Stimulated activated CD4-positive, alpha-beta T cell treated with anti-CD3 and anti-CD28 coated beads, Interleukin-4, amount 100 ng/mL, for 48 hours (primary cell): Measurements from ENCODE around the gene TMEM72.

Experiments
- DNase-seq, 2 donors: peaks; one replicate each; pipeline ENCODE4 v3.0.0-alpha.2; 2020; ENCODE audit warnings: low read depth in 2 of 2

TMEM72 gene

DNA sequence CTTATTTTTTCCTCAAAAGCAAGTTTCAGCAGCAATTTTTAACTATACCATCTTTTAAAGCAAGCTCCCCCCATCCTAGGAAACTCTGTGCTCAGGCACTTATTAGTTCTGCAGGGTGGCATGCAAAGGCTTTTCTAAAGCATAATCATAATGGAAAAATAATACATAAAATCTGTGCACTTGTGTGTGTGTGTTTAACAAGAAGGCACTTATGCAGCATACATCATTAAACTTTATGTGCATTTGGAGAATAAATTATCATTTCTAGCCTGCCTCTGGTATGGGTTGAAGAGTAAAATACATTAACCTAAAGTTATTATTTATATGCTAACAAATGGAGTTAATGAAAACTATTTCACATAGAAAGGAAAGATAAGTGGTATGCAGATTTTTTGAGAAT lies 42.9 kb downstream of the TMEM72 start:
- no peak for DNase-seq

DNA sequence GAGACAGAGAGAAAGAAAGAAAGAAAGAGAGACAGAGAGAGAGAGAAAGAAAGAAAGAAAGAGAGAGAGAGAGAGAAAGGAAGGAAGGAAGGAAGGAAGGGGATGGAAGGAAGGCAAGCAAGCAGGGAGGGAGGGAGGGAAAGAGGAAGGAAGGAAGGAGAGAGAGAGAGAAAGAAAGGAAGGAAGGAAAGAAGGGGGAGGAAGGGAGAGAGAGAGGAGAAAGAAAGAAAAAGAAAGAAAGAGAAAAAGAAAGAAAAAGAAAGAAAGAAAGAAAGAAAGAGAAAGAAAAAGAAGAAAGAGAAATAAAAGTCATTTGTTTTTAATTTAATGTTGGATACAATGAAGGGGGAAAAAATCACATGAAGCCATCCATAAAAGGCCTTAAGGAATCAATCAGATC lies 43.8 kb downstream of the TMEM72 start:
- DNase-seq, result no peak

DNA sequence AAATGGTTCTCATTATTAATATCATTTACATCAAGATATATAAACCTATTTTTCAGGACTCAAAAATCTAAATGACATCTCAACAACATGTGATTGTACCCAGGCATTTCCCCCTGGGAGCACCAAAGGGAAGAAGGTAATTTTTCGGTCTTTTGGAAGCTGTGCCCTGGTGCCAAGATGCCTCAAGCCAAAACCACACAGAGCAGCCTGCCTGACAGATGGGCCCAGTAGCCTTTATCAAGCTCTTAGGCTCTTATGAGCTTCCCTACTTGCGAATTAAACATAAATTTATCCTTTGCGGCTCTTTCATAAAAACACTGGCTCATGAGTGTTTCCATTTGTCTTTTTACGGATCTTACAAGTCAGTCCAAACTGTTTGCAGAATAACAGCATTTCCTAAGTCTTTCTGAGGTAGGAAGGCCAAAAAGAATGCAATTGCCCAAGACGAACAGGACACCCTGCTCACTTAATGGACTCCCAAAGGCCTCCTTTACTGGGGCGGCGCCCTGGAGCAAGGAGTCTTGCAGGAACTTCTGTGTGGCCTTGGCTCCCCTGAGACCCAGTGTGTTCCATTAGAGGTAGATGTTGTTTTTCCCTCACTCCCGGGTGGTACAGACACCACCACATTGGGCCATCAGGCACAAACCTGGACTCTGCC lies 44.4 kb downstream of the TMEM72 start:
- no peak for DNase-seq

DNA sequence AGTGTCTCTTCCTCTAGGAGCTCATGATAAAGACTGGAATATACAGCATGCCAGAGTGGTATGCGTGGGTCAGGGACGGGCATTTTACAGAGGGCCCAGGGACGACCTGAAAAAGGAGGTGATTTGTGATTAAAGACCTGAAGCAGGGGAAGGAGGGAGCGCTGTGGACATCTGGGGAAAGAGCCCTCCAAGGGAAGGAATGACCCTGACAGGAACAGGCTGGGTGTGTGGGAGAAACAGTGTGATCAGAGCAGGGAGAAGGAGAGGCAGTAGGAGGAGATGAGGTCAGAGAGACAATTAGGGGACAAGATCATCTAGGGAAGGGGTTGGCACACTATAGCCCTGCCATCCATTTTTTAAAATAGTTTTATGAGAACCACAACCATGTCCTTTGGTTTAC lies 45.1 kb downstream of the TMEM72 start:
- DNase-seq, result no peak

DNA sequence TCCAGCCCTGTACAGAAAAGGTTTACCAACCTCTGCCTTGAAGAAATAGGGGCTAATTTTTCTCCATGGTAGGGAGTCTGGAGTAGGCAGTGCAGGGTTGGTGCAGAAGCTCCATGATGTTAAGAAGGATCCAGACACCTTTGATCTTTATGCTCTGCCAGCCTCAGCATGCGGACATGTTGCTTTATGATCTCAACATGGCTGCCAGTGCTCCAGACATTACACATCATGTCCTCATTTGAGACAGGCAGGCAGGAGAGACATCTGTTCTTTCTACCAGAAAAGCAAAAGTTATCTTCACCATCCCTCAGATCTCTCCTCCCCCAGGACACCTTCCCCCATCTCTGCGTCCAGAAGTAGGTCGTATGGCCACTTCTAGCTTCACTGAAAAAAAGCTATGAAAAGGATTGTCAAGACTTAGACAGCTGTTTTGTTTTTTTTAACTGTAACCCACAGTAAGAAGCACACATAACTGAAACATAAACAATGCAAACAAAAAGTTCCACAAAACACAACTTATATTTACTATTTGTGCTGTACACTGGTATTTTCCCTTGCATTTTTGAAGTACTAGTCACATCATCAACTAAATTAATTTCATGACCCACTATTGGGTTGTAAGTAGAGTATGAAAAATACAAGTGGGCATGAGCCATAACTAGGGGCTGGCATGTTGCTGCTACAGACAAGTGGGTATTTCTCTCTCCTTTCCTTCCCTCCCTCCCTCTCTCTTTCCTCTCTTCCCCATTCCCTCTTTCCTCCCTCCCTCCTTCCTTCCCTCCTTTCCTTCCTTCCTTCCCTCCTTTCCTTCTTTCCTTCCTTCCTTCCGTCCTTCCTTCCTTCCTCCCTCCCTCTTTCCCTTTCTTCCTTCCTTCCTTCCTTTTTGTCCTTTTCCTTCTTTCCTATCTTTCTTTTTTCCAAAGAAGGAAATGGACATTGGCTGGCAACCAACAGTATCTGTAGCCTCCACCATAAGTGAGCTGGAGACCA lies 45.9 kb downstream of the TMEM72 start:
- no peak for DNase-seq

DNA sequence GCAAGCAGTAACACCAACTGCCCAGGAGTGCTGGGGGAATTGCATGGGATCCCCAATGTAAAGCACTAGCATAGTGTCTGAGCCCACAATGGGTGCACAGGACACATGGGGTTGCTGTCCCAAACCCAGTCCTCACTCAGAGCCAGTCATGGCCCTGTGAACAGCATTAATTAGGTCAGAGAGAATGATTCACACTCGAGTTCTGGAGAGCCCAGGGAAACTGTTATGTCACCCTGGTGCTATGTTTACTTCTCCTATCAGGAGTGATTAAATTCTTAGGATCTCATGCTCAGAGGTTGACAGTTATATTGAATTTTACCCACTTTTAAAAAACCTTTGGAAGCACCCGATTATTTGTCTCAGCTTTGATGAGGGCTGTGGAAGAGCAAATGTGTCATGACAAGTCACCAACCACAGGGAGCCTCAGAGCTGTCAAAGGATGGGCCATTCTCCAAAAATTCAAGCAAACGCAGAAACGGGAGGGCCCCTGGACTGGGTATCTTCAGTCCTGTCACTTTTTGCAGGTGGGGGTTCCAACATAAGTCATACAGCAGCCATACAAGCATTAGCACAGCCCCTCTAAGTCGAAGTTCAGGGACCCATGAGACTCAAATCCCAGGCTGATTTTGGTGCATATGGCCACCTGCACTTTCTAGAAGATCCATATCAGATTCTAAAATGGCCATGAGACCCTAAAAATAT lies 47.2 kb downstream of the TMEM72 start:
- DNase-seq, result no peak

DNA sequence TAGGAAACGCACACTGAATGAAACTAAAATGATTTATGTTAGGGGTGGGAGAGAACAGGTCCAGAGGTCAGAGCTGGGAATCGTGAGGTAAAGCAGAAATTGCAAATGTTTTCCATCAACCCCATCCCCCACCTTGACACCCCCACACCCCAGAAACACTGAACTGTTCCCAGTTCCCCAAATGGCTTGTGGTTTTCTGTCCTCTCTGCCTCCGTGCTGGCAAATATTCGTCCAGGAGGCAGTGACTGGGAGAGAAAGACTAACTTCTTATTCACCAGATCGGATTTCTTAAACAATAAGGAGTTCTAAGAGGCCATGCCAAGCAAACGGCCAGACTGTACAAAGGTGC lies 47.7 kb downstream of the TMEM72 start:
- no peak for DNase-seq

DNA sequence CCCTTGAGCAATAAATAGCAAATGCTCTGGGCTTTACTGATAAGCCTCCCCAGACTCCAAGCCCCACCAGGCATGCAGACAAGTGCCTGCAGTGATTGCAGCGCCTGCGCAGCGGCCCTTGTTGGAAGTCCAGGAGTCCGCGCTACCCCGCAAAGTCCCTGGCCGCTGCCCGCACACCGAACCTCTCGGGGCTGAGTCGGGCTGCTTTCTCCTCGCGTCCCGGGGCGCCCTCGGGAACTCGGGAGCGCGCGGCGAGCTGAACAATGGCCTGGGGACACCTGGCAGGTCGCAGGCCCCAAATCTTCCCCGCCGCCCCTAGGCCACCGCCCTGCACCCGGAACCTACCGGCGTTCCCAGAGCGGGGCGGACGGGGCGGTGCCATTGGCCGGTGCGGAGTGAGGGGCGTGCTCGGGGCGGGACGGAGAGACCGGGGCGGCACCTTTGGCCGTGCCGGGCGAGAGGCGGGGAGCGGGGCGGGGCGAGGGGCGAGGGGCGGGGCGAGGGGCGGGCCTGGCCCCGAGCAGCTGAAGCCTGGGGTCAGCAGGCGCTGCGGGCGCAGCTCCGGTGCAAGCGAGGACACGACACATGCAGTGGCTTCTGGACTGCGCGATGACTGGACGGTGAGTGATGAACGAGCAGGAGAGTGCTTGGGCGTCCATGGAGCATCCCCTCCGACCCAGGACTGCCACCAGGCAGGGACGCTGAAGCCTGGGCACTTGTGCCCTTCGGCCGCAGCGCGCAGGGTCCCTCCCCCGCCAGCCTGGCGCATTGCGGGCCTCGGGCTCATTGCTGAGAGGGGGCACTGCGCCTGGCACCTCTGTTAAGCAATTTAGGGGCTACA lies 48.3 kb downstream of the TMEM72 start, which contains the start of gene RASSF4:
Gene RASSF4, plus strand, starts transcription at position 556 of the 841 bp plus-strand sequence. CDS start 10,401 bp downstream, outside the sequence.
- DNase-seq, result peak; percentile 87 to 88

DNA sequence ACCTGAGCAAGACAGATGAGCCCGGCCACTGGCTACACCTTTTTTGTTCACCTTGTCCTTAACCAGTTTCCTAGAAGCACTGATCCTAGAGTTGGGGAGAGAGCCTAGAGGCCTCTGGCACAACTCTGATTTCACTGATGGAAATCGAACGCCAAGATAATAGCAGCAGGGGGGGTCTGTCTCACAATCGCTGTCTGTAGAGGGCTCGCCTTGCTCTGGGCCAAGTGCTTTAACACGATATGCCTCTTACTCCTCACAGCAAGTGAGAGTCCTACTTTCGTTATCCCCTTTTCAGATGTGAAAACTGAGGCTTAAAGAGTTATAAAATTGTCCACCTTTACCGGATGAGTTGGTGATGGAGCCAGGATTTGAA lies 48.9 kb downstream of the TMEM72 start:
- DNase-seq, result no peak

DNA sequence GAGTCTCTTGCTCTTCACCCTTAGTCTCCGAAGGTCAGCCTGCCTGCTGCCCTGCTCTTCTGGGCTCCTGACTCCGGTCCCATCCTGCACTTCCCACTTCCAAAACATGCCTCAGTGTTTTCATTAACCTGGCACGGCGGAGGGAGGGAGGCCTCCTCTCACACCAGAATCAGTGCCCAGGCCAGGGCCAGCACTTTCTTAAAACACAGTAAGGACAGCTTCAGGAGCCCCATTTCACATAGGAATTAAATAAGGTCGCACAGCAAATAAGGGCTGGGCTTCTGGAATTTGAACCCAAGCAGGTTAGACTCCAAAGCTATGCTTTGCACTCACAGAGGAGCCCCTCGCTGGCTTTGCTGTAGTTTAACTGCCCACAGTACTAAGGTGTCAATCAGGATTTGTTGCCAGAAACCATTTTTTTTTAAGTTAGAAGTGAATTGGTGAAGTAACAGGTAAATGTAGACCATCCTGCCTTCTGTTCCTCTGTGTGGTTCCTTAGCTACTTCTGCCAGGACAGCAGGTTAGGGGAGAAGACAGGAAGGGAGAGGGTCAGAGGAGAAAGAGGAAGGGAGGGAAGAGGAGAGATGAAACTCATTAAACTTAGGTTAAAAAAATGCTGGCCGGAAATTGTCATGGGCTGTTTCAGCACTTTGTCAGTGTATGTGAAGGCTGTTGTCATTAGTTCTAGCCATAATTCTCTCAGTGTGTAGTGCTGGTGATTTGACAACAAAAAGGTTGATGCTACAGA lies 49.5 kb downstream of the TMEM72 start:
- no peak for DNase-seq

DNA sequence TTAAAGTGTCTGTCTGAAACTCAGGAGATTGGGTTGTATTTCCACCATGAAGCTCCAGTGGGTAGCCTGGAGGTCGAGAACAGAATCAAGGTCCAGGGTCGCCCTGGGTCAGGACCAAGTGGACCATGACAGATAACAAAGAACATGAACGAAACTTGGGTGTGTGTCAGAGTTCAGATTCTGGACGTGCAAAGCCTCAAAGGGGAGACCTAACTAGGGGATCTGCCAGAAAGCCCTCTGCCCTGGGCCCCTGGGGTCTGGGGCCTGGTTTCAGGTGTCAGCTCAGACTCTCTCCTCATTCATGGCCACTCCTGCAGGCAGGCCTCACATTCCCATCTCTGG lies 50.1 kb downstream of the TMEM72 start:
- no peak for DNase-seq

DNA sequence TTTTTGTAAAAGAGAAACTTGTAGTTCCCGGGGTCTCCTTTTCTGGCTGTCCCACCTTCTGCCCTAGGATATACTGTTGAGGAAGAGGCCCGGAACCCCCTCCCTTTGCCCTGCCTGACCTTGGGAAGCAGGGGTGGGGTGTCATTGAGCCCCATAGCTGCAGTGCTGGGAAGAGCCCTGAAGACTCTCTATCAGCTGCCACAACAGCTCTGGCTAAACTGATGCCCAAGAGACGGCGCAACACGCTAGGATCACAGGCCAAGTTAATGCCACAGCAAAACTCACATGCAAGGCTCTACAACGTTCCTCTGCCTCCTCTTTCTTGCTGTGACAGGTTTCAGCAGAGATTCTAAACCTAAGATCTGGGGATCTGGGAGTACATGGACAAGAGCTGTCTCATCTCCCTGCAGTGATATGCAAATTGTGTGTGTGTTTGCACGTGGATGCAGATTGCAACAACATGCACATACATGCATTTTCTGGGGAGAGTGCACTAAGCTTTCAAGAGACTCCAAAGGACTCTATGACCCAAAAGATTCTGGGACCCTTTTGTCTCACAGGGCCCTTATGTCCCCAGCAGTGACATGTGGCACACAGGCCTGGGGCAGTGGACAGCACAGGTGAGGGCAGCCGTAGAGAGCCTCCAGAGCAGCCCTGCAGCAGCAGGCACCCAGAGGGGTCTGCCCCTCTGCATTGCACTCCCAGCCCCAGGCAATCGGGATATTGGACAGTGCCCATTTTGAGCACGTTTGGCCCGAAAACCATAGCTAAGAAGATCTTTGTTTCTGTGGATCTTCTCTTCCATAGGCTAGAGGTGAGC lies 51.0 kb downstream of the TMEM72 start:
- no peak for DNase-seq

DNA sequence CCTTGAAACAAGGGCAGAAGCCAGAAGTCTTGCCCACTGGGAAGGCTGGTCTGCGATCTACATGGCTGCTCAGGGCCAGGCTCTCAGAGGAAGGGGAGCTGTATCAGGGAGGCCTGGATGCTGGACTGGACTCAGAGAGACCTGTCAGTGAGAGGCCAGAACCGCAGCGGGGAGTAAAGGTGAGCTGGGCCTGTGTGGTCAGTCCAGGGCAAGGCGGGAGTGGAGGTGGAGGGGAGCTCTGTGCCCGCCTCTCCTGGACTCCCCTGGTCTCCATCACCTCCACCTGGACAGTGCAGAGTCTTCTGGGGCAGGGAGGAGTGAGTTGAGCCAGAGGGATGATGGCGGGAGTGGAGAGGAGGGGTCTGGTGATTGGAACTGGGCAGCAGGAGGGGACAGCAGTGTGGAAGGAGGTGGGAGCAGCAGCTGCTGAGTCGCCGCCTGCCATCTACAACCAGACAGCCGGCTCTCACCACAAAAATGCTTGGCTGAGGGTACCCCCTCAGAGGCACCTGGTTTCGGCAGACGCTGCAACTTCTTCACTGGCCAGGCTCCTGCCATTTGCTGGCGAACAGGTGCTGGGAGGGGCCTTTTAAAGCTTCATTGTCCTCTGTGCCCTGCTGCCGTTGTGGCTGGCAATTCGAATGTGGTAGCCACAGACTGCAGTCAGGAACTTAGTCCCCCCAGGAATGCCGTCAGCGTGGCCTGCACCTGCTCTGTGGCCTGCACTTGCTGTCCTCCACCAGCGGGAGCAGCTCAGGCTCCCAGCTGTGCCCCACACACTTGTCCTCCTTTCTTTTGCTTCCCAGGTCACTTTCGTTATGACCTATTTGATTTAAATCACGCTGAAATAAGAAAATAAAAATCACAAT lies 52.0 kb downstream of the TMEM72 start:
- no peak for DNase-seq

DNA sequence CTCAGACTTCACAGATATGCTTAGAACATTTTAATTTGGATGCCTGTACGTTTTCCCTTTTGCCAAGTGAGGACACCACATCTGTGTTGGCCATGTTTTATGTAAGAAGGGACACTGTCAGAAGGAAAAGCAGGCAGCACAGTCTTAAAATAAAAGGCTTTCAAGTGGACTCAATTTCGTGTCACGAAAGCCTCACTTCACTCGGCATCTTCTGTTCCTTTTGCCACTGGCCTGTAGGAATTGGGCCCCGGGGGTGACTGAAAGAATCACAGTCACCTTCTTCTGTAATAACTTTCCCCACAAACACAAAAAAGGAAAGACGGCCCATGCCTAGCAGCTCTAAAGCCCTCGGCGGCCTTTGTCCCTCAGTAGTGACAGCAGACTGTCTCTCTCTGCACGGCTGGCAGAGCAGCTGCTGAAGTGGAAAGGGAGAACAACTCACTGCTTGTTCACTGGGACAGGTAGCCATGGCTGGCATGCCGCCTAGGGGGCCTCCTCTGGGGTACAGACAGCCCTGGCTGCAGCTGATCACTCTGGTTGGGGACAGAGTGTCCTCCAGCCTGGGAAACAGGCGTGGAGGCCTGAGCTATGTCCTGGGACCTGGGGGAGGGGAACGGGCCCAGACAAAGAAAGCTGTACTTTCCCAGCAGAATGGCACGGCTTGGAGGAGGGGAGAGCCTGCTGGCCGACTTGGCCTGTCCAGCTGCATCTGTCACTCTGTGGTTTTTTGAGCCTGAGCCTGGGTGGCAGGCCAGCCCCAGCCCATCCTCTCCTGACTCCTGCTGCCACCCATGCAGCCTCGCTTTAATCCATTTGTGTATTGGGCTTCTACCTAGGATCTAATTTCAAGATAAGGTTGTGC lies 52.9 kb downstream of the TMEM72 start:
- DNase-seq, result no peak

DNA sequence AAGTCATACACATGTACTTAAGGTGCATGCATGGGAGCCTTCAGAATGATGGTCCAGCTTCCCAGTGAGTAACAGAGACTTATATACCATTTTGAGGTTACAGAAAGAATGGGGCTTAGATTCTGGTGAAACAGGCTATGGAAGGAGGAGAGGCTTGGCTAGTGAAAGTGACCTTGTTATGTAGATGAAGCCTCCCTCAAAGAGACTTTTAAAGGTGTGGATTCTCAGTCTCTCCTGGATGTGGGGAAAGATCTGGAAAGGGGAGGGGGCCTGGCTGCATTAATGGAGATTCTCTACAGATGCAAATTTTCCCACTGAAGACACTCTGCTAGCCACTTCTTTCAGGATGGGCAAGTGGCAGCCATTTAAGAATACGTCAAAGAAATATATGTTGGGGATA lies 54.0 kb downstream of the TMEM72 start:
- DNase-seq, result no peak

DNA sequence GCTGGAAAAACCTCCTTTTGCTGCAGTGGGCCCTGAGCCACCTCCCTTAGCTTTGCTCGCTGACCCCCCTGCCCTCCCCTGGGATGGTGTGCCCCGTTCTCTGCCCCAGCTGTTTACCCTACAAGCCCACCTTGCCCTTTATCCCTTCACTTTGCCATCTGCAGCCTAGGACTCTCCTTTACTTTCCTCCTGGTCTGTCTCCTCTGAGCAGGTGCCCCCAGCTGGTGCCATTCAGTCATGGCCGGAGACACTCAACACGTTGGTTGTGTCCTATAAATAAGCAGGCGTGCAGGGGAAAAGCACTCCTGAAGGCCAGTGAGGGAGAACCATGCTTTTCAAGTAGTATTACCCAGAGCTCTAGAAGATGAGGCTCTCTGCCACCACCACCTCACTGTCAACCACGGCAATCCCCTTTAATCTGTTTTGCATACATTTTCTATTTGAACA lies 54.5 kb downstream of the TMEM72 start:
- no peak for DNase-seq

DNA sequence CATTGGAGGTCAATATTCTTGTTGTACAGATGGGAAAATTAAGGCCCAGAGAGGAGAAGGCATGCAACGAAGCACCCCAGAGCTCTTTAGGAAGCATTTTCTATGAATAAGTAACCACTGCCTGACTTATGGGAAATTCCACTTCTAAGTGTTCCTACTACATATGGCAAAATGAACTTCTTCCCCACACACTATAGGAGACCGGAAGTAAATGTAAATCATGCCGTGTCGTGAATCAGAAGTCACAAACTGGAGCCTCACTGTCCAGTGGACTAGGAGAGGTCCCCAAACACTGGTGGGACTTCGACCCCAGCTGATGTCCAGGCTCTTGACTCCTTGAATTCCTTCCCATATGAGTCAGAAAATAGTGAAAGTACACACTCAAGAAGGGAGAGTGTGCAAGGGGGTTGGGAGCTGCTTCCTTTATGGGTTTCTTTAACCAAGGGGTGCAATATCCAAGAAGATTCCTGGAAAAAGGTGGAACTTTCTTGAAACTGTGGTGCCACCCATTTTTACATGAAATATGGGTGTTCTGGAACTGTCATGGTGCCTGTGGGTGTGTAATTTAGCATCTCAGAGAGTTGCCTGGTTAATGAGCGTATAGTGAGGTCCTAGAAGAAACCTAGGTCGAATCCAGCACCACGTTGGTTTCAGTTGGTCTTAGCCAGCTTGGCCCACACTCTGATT lies 55.1 kb downstream of the TMEM72 start:
- no peak for DNase-seq
